ENCODE data around the gene STIMATE.
A peak's percentile ranks its signal among the peaks of the same experiment; 100 is the strongest.

Gene STIMATE

DNA sequence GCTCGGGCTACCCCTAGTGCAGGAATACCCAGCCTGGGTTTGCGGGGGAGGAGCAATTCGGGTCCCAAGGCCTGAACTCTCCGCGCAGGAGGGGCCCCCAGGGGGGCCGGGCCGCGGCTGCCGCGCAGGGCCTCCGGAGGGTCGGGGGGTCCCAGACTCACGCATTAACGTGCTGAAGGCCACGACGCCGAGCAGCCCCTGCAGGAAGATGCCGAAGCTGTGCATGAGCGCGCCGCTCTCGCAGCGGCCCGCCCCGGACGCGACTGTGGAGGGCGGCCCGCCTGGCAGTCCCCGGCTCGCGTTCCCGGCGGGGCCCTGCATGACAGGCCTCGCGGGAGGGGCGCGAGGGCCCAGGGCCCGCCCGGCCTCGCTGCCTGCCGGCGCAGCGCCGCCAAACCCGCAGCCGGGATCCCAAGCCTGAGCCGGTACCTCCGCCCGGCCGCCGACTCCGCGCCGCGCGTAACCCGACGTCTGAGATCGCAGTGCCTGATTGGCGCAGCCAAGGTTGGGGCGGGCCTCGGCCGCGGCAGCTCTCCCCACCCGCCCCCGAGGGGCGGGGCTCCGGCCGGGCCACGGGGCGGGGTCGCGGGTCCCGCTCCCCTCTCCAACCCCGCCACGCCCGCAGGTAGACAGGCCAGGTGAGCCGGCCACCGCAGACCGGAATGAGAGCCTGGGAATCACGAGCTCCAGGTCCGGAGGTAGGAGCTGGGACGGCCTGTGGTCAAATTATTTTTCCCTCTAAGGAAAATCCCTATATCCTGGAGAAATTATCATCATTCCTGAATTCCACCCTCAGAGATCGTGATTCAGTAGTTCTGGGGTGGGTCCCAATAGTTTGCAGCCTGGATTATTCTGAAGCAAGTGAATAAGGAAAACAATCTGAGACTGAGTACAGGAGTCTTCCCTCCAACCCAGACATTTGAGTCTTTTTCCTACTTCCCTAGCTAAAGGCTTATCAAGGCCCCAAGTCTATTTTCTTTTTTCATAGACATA is at the start of gene STIMATE:
TSS of gene STIMATE (minus strand) at position 419 of the 993 bp plus-strand sequence. CDS start at position 321, 98 bp downstream.
- peak; percentile 74 for DNase-seq (ENCODE audit: low read depth)

DNA sequence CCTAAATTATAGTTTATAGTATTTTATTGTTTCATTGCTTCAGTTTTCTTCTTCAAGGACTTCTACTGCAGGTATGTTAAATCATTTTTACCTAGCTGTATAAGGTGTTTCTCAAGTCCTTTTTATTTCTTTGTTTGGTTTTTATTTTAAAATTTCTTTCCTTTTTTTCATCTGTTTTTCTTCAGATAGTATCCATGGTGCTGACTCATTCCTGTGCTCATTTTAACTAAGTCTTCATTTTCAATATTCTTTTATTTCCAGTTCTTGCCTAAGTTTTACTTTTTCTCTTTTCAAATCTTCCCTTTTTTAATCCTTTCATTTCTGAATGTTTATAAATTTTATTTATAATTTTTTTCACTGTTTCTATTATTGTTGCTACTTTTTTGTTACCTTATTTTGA is 42.3 kb upstream of the STIMATE start:
- no peak for DNase-seq (ENCODE audit: low read depth)

DNA sequence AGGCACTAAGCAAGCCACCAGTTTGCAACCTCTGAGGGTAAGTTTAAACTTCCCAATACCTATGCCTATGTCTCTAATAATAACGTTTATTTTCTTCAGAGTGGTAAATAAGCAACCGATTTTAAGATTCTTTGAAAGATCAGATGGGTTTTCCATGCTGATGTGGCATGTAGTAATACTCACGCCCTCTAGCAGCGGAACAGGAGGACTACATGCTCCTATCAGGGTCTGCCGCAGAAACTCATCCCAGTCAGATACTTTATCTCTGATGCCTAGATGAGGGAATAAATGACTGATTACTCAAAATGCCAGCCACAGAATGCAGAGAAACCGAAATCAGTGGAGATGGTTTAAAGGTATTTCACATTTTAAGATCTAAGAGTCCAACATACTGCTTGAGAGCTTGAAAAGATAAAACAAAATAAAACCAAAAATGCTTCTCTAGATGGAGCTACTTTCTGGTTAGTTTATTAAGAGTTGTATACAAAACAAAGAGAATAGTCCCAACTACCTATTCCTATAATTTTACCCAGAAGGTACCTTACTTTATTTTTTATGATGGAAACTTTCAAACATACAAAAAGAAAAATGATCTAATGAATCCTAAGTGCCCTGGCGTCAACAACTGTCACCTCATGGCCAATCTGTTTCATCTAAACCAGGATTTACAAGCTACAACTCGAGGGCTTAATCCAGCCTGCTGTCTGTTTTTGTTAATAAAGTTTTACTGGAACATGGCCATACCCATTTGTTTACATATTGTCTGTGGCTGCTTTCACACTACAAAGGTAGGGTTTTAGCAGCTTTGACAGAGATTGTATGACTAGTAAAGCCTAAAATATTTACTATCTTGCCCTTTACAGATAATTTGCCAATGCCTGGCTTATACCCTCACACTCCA is 37.5 kb upstream of the STIMATE start:
- peak; percentile 39 for DNase-seq (ENCODE audit: low read depth)

DNA sequence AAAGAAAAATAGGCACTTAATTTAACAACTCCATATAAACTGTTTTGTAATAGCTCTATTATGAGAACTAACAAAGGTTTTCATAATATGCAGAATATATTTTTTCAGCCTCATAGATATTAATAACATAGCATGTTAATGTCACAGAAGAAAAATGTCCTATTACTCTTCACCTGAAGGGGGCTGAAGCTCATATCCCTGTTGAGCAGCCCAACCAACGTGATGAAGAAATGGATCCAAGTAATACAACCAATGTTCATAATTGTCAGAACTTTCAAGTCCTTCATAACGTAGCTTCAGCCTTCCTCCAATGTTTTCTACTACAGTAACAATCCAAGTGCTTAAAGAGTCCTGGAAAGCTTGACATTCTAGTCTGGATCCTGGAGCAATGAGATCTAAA is 34.5 kb upstream of the STIMATE start:
- no peak for DNase-seq (ENCODE audit: low read depth)

DNA sequence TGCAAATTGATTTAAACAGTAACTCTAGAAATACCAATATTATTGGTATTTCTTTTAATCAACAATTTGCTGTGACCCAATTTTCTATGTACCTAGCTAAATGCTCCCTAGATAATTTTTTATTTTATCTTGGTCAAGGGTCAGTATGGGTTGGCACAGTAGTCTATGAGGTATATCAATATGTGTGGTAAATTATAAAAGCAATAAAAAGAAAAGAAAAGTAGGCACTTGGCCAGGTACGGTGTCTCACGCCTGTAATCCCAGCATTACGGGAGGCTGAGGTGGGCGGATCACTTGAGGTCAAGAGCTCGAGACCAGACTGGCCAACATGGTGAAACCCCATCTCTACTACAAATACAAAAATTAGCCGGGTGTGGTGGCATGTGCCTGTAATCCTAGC is 34.0 kb upstream of the STIMATE start:
- no peak for DNase-seq (ENCODE audit: low read depth)

DNA sequence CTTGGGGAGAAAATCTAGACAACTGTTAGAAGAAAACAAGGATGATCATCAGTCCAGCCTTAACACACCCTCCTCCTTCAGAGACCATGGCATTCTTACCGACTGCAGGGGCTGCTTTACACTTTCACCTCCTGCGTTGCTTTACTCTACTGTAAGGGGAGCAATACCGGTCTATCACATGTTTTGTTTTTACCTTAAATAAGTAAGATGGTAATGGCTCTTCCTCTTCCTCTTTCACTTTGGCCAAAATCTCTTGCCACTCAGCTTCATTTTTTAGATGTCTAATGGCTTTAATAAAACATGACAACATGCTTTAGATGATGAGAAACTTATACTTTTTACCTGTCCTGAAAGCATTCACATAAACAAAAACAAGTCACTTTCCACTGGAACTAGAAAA is 33.4 kb upstream of the STIMATE start:
- DNase-seq (ENCODE audit: low read depth), result no peak

DNA sequence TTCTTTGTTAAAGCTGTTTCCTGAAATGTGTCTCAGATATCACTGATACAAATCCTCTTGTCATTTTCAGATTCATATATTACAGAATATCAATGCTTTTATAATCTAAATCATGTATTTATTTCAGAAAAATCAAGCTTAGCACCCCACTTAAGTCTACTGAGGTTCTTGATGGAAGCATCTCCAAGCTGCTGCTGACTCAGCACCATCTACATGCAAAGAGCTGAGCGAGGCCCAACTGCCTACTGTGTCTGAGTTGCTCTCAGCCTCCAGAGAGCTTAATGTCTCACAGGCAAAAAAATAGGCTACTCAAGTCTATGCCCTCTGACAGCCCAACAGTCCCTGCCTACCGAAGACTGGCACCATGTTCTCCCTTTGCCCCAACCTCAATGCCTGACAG is 29.2 kb upstream of the STIMATE start:
- DNase-seq (ENCODE audit: low read depth), result no peak

DNA sequence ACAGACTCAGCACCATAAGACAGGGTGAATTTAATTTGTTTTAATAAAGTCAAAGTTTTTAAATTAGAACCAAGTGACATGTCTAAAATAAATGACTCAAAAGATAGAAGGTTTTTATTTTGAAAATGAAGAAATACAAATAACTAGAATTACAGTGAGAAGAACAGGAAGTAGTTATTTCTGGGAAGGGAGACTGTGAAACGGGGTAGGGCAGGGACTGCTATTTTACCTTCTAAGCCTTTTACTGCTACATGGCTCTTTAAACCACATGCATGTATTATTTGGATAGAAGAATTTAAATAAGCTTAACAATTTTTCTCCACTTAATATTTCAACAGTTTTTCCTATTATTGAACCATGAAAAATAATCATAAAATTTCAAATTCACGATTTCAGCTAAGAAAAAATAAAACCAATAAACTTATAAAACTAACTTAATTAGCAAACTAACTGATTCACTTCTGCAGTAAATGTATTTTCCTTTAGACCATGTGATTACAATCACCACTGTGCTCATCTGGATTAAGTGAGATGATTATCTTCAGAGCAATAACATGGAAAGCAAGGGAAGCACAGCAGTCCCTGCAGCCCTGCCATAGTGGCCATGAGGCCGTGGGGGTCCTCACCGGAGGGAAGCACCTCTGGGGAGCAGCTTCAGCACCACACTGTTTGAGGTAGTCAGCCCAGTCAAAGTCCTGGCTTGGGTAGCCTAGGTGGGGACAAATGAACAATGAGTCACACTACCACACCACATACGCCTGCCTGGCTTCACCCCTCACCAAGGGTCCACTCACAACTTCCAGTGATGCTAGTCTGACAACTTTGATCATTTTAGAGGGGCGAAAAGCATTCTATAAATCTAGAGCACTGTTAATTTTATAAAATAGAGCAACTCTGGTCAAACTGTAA is 28.3 kb upstream of the STIMATE start:
- DNase-seq (ENCODE audit: low read depth), result no peak

DNA sequence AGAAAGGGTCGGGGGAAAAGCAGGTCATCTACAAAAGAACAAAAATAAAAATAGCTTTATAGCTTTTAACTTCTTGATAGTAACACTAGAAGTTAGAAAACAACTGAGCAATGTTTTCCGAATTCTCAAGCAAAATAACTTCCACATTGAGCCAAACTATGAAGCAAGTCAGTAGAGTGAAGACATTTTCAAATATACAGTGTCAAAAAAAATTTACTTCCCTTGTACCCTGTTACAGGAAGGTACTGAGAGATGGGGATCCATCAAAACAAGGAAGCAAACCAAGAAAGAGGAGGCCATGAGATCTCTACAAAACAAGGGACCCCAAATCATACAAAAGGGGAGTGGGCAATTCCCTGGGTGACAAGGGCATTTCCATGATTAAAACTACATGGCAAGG is 26.6 kb upstream of the STIMATE start:
- DNase-seq (ENCODE audit: low read depth), result no peak

DNA sequence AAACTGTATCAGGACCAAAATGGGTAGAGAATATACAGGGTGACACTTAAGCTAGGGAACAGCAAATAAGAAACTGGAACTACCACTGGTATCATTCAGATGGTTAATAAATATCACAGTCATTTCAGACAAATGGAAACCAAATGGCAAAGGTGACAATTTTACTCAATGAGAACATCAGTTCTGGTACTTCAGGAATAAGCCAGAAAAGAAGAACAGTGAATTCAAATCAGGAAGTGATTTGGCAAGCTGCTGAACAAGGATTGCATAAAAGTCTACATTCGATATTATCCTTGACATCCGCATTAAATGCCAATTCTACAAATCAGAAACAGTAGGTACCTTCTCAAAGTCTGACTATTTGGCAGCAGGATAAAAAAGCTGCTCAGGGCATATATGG is 23.5 kb upstream of the STIMATE start:
- DNase-seq (ENCODE audit: low read depth), result no peak

DNA sequence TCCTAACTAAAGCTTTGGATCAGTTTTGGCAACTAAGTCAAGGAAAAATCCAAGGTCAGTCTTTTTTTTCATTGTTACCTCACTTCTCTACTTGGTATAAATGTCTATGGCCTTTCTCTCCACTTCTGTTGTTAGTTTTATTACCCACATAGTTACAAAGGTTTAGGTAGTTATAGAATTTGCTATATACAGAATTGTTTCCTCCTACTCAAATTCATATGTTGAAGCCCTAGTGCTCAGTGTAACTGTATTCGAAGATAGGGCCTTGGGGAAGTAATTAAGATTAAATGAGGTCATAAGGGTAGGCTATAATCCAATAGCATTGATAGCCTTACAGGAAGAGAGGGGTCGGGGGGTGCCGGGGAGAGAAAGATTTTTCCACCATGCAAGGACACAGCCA is 19.7 kb upstream of the STIMATE start:
- DNase-seq (ENCODE audit: low read depth), result no peak

DNA sequence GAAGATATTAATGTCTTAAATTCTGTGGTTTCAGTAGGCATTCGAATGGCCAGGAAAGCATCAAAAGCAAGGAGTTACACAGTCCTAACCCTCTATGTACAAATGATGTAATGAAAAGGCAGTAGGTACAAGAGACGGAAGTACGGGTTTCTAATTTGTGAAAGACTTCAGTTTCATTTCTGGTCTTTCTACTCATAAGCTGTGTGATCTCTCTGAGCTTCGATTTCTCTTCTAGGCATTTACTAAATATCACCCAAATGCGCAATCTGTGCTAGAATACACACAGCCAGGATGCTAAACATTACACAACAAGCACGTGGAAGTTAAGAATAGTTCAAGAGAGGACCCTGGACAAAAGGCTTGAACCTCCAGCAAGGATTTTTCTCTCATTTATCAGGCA is 17.9 kb upstream of the STIMATE start:
- no peak for DNase-seq (ENCODE audit: low read depth)

DNA sequence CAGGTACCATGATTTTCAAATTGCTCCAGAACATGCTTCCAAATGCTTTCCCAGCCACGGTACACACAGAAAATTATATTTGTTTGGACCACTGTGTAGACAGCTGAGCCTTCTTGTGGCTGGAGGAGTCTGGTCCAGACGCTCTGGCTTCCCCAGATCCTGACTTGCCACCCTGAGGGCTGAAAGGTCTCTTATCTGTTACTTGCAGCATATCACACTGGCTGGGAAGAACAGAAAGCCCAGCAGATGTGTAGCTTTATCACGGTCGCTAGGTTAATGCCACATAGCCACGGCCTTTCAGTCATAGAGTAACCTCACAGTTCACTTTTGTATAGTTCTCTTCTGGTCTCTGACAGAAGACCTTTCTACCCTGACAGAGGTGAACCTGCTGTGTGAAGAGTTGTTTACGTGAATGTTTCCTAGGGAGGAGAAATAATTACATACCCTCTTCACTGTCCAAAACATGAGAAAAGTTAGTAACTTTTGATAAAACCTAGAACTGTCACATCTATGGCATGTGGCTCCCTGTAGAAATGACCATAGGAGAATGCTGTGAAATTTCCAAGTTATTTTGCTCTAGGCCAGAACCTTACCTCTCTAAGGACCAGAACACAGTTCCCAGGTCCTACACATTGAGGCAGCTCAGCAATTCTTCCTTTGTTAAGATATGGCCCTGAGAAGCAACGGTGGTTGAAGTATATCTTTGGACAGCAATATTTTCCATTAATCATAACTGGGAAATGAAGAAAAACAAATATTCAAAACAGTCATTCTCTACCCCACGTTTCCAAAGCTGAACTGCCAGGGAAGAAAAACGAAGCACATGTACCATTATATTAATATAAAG is 15.8 kb upstream of the STIMATE start:
- no peak for DNase-seq (ENCODE audit: low read depth)

DNA sequence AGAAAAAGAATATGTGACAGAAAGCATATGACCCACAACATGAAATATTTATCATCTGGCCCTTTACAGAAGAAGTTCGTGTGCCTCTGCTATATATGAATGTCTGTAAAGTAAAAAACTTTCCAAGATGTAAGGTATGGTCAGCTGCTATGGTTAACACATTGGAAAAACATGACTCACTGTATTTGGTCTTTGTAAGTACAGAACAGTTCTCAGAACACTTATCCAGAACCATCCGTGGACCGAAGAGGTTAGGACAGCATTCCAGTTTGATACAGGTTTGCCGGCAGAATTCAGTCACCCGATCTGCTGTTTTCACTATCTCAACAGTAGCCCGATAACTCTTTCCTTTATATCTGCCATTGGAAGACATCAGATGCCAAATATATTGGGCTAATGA is 13.5 kb upstream of the STIMATE start:
- no peak for DNase-seq (ENCODE audit: low read depth)

DNA sequence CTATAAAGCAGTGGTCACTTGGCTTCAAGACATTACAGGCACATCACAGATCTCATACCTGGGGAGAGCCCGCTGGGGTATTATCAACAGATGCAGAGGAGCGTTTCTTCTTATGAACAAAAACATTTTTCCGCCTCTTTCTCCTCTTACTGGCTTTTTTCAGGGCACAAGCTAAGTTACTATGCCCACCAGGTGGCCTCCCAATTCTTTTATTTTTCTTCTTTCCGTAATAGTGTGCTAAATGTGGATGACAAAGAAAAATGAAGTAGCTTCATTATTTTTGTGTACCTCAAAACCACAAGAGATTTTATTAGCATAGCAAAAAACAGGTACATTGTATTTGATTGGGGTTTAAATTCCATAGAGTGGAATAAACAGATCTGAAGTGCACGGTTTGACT is 10.1 kb upstream of the STIMATE start:
- no peak for DNase-seq (ENCODE audit: low read depth)

DNA sequence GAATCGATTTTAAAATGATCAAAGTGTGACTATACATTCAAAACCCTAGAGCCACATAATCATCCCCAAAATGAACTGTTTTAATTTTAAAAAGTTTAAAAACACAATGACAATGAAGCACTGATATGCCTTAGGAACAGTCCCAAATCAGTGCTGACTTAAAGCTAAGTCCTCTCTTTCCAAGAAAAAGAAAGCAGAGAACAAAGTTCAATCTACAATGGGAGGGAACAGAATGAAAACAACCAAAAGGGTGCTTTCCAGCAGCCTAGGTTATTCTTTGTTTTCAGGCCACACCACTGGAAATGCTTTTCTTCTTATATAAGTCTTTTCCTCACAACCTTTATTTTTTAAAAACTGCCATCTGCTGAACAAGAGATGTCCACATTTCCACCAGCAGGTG is 7.2 kb upstream of the STIMATE start:
- no peak for DNase-seq (ENCODE audit: low read depth)

DNA sequence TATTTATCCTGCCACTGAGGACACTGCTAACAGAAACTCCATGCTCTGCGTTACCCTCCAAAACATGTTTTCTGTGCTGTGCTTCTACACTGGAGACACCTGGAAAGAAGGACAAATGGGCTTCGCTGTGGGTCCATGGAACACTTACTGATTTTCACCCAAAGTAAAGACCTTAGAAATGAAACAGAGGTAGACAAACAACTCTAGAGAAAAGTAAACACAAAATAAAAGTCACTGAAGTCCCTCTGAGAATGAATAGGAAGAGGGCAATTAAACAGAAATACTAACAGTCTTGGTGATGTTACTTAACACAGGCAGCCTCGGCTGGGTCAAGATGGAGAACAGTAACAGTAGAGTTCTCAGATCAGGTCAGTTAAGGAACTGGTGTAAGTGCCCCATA is 6.7 kb upstream of the STIMATE start:
- no peak for DNase-seq (ENCODE audit: low read depth)

DNA sequence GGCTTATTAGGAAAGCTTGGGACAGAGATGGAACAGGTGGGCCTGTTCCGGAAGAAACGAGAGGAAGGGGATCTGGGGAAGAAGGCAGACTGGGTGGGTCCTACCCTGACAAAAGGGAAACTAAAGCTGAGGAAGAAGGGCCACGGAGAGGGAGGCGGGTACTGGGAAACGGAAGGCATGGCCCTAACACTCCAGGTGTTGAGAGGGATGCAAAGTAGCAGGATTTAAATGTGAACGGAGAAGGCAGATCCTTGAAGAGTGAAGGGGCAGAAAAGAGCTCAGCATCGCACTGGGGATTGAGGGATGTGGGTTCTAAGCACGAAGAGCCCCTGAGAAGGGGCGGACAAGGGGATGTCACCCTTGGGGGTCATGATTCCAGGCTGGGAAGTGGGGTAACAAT is 735 bp downstream of the STIMATE start:
- DNase-seq (ENCODE audit: low read depth), result no peak

DNA sequence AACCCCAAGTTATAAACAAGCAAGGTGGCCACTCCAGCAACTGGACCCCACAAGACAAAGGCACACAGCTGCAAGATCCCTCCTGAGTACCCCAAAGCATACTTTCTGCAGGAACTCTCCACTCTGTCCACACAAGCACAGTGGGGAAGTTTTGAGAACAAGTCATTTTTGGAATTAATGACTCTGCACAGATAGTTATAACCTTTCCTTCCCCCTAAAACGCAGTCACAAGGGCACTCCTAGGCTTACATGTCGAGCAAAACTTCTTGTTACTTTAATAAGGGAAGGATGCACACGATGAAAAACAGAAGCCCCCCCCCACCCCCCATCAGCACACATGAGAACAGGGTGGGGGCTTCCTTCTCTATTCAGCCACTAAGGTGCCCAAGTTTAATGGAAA is 1.2 kb downstream of the STIMATE start:
- DNase-seq (ENCODE audit: low read depth), result no peak

DNA sequence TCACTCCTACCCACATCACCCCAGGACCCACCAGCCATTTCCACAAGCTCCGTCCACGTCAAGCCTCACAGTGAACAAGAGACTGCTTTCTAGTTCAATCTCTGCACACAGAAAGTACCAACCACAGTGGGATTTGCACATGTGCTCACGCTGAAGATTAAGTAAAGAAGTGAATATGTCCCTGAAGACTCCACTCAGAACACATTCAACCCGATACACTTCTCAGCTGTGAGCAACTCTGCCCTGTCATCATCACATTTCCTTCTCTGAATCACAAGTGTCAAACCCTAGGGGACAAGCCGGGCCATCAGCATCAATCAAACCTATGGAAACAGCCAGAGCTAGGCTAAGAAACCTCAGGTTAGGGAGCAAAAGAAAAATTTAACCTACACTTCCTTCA is 1.9 kb downstream of the STIMATE start:
- DNase-seq (ENCODE audit: low read depth), result no peak

DNA sequence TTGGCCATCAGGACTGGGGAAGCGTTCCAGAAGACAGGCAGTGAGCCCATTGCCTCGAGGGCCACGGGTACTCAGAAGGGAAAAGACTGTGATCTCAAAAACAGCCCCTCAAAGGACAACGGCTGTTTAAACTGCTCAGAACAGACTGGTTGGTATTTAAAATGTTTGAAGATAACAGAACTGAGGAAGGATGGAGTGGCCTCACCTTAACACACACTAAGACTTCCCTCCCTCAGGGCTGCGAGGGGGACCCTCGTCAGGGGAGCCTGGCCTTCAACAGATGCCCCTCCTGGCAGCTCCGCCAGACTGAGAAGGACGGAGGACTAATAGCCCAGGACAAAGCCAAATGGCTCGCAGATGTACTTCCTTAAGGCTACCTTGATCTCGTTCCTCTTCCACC is 2.6 kb downstream of the STIMATE start:
- DNase-seq (ENCODE audit: low read depth), result no peak

All from activated T-cell treated with anti-CD3 and anti-CD28 coated beads for 1 hour (primary cell).